GM10266 (cell line): Measurements from ENCODE around the gene ADCY1.

Experiments used
- DNase-seq: peaks from one replicate; pipeline ENCODE4 v3.0.0; 2012; ENCODE audit errors: extremely low spot score
- TF ChIP-seq, protein P1 (sequence below): IDR thresholded peaks from 2 replicates; pipeline ENCODE4 v1.5.1; 2012; ENCODE audit warnings: mild to moderate bottlenecking, low read depth; ENCODE audit not compliant: control insufficient read depth, insufficient read depth; ENCODE audit errors: missing control alignments

Gene ADCY1

GRCh38 chr7:45699726-45700390 is 125.7 kb downstream of the ADCY1 start:
- no peak for DNase-seq

GRCh38 chr7:45700556-45700955 is 126.4 kb downstream of the ADCY1 start:
- TF ChIP-seq, protein P1, sequence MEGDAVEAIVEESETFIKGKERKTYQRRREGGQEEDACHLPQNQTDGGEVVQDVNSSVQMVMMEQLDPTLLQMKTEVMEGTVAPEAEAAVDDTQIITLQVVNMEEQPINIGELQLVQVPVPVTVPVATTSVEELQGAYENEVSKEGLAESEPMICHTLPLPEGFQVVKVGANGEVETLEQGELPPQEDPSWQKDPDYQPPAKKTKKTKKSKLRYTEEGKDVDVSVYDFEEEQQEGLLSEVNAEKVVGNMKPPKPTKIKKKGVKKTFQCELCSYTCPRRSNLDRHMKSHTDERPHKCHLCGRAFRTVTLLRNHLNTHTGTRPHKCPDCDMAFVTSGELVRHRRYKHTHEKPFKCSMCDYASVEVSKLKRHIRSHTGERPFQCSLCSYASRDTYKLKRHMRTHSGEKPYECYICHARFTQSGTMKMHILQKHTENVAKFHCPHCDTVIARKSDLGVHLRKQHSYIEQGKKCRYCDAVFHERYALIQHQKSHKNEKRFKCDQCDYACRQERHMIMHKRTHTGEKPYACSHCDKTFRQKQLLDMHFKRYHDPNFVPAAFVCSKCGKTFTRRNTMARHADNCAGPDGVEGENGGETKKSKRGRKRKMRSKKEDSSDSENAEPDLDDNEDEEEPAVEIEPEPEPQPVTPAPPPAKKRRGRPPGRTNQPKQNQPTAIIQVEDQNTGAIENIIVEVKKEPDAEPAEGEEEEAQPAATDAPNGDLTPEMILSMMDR, result no peak
- DNase-seq, result no peak

More at GRCh38 chr7:45699726-45700390, 125.7 kb downstream of the ADCY1 start:
- TF ChIP-seq, protein P1, result no peak

- TF ChIP-seq, protein P1, result no peak
Measured at GRCh38 chr7:45701701-45702510, 127.7 kb downstream of the ADCY1 start.

GRCh38 chr7:45702751-45703150 is 128.6 kb downstream of the ADCY1 start:
- TF ChIP-seq, protein P1, result no peak

More at GRCh38 chr7:45701701-45702510, 127.7 kb downstream of the ADCY1 start:
- no peak for DNase-seq

GRCh38 chr7:45703373-45703821 is 129.2 kb downstream of the ADCY1 start:
- TF ChIP-seq, protein P1, result no peak
- no peak for DNase-seq

More at GRCh38 chr7:45702751-45703150, 128.6 kb downstream of the ADCY1 start:
- no peak for DNase-seq

DNA sequence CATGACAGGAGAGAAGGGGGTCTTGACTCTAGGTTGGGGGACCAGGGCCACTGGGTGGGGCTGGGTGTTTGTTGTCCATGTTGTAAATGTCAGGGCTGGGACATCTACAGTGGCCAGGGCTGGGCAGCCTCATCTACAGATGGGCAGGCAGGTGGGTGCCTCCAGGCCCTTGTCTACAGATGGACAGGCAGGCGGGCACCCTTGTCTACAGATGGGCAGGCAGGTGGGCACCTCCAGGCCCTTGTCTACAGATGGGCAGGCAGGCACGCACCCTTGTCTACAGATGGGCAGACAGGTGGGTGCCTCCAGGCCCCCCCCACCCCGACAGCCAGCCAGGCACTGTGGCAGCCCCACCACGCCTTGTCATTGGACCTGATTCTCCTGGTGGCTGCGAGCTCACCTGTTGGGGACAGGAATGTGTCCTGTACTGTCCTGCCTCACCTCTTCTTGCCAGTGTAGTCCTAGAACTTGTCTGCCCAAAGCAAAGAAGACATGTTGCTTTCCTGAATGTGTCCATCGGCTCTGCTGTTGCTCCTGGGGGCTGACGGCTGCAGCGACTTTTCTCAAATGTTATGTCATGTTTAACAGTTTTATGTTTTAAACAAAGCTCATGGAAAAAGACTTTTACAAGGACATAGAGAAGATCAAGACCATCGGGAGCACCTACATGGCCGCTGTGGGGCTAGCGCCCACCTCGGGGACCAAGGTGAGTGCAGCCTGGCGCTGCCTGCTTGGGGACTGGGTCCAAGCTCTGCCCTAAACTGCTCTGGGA is 129.9 kb downstream of the ADCY1 start:
- no peak for DNase-seq
- TF ChIP-seq, protein P1, result no peak

DNA sequence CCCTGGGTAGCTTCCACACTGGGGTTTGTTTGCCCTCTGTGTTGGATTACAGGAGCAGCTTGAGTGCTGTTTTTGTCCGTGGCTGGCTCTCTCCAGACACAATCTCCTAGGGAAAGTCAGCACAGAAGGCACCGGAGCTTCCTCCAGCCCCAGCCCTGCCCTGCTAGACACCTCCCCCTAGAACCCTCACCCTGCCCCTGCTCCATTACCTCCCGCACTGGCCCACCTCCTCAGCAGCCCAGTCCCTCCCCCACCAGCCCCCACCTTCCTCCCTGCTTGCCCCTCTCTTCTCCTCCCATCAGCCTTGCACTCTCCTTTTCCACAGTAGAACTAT is 130.5 kb downstream of the ADCY1 start:
- TF ChIP-seq, protein P1, result no peak
- DNase-seq, result no peak
